ENCODE measurements around the gene CSMD2. TPM values are rescaled to one million over a fixed set of nuclear protein-coding genes. Genes with fewer than 3 reads are reported as not detected.

CSMD2 gene
- total RNA-seq, 5 donors from 2014 or later (not counting 1 experiment from before 2014, with no cell fraction given), result 0.03 TPM; not detected in 4

GRCh38 chr1:33471416-33471815 lies 693.6 kb downstream of the CSMD2 start:
- H3K27ac Mint-ChIP-seq, result peak overlapping the region in 1 of 2 donors; percentile 95
- DNase-seq (no peak), ATAC-seq (replicated peaks in 1 of 4) (no peak)
- Histone ChIP-seq H3K36me3 (ENCODE audit: control insufficient read depth in 2 of 2, extremely low read depth in 1 of 2, insufficient read depth in 1 of 2, low read length in 1 of 2) (no peaks in the 10 kb centered on the region), H3K27me3 (replicated peaks in 1 of 2; ENCODE audit: control insufficient read depth in 2 of 2, extremely low read depth in 1 of 2, insufficient read depth in 2 of 2, low read length in 1 of 2) (no peaks in the 10 kb centered on the region), H3K27ac (ENCODE audit: low read length) (peak overlapping the region; percentile 21), H3K4me3 (ENCODE audit: control insufficient read depth in 1 of 2, extremely low read depth in 1 of 2, low read length in 1 of 2) (no peak overlapping the region), H3K9me3 (no peaks in the 10 kb centered on the region), H3K4me1 (ENCODE audit: control insufficient read depth in 1 of 2, extremely low read depth in 1 of 2, insufficient read depth in 2 of 2, low read length in 2 of 2) (peaks cover 5 to 24% of the 10 kb centered on the region in 2 experiments)
- WGBS (ENCODE audit: insufficient coverage), result 100% methylated on average over 1 of the region's 4 CpGs
- H3K9me3 Mint-ChIP-seq, result no peaks in the 10 kb centered on the region
- H3K27me3 Mint-ChIP-seq, result no peaks in the 10 kb centered on the region
- peak overlapping the region in 2 of 3 donors; percentile 79 to 89 for H3K4me3 Mint-ChIP-seq
- H3K36me3 Mint-ChIP-seq, result no peaks in the 10 kb centered on the region
- ChIA-PET CTCF (interaction anchor here (0.6 to 1.2 kb wide), 6 partner anchors 40 to 573 kb away, joined by 3 to 7 read pairs (median 4); no protein-coding TSS in a partner anchor), POLR2A (no interaction called here)
- peaks cover 29 to 38% (median 31%) of the 10 kb centered on the region in 3 donors for H3K4me1 Mint-ChIP-seq

GRCh38 chr1:33470495-33471012 lies 694.5 kb downstream of the CSMD2 start:
- Histone ChIP-seq H3K27ac (ENCODE audit: low read length) (no peak overlapping the region), H3K9me3 (no peaks in the 10 kb centered on the region), H3K4me1 (ENCODE audit: control insufficient read depth in 1 of 2, extremely low read depth in 1 of 2, insufficient read depth in 2 of 2, low read length in 2 of 2) (peaks cover 5 to 24% of the 10 kb centered on the region in 2 experiments), H3K4me3 (ENCODE audit: control insufficient read depth in 1 of 2, extremely low read depth in 1 of 2, low read length in 1 of 2) (no peak overlapping the region), H3K36me3 (ENCODE audit: control insufficient read depth in 2 of 2, extremely low read depth in 1 of 2, insufficient read depth in 1 of 2, low read length in 1 of 2) (no peaks in the 10 kb centered on the region), H3K27me3 (replicated peaks in 1 of 2; ENCODE audit: control insufficient read depth in 2 of 2, extremely low read depth in 1 of 2, insufficient read depth in 2 of 2, low read length in 1 of 2) (no peaks in the 10 kb centered on the region)
- POLR2A ChIA-PET, result no interaction called here
- ATAC-seq (replicated peaks in 1 of 4) (peak; percentile 30 to 47 (median 36)), DNase-seq (peak in 32 of 35 experiments; percentile 14 to 73 (median 41))
- Mint-ChIP-seq H3K9me3 (no peaks in the 10 kb centered on the region), H3K27me3 (no peaks in the 10 kb centered on the region), H3K4me1 (peaks cover 29 to 38% (median 31%) of the 10 kb centered on the region in 3 donors), H3K36me3 (no peaks in the 10 kb centered on the region), H3K4me3 (peak overlapping the region; percentile 15 to 26 (median 18)), H3K27ac (no peak overlapping the region)
- WGBS (ENCODE audit: insufficient coverage), result 2% methylated on average over 8 of the region's 11 CpGs
- CTCF ChIA-PET, result interaction anchor here (0.8 to 1.1 kb wide), 3 partner anchors 38 to 175 kb away, joined by 3 to 7 read pairs (median 3); no protein-coding TSS in a partner anchor

- Mint-ChIP-seq H3K4me1 (peaks cover 29 to 38% (median 31%) of the 10 kb centered on the region in 3 donors), H3K27ac (no peak overlapping the region), H3K9me3 (no peaks in the 10 kb centered on the region), H3K36me3 (no peaks in the 10 kb centered on the region), H3K27me3 (no peaks in the 10 kb centered on the region), H3K4me3 (no peak overlapping the region)
- H3K36me3 ChIP-seq (ENCODE audit: control insufficient read depth in 2 of 2, extremely low read depth in 1 of 2, insufficient read depth in 1 of 2, low read length in 1 of 2), result no peaks in the 10 kb centered on the region
- CTCF ChIA-PET, result interaction anchor here (0.8 to 1.0 kb wide), 2 partner anchors 30 to 37 kb away, joined by 3 read pairs; no protein-coding TSS in a partner anchor
- WGBS (ENCODE audit: insufficient coverage), result no CpG with 5 or more reads among the region's 2 CpGs
- ATAC-seq (replicated peaks in 1 of 4) (no peak), DNase-seq (no peak)
- no peak overlapping the region for H3K4me3 ChIP-seq (ENCODE audit: control insufficient read depth in 1 of 2, extremely low read depth in 1 of 2, low read length in 1 of 2)
- H3K4me1 ChIP-seq (ENCODE audit: control insufficient read depth in 1 of 2, extremely low read depth in 1 of 2, insufficient read depth in 2 of 2, low read length in 2 of 2), result peaks cover 5 to 24% of the 10 kb centered on the region in 2 experiments
- no peaks in the 10 kb centered on the region for H3K27me3 ChIP-seq (replicated peaks in 1 of 2; ENCODE audit: control insufficient read depth in 2 of 2, extremely low read depth in 1 of 2, insufficient read depth in 2 of 2, low read length in 1 of 2)
- H3K27ac ChIP-seq (ENCODE audit: low read length), result no peak overlapping the region
- POLR2A ChIA-PET, result no interaction called here
- H3K9me3 ChIP-seq, result no peaks in the 10 kb centered on the region
These were observed 695.3 kb downstream of the CSMD2 start for GRCh38 chr1:33469691-33470090.

- no peaks in the 10 kb centered on the region for H3K27me3 ChIP-seq (replicated peaks in 1 of 2; ENCODE audit: control insufficient read depth in 2 of 2, extremely low read depth in 1 of 2, insufficient read depth in 2 of 2, low read length in 1 of 2)
- H3K9me3 ChIP-seq, result no peaks in the 10 kb centered on the region
- no peaks in the 10 kb centered on the region for H3K36me3 Mint-ChIP-seq
- no peaks in the 10 kb centered on the region for H3K9me3 Mint-ChIP-seq
- POLR2A ChIA-PET, result no interaction called here
- no peak overlapping the region for H3K4me3 Mint-ChIP-seq
- peaks cover 29 to 38% (median 31%) of the 10 kb centered on the region in 3 donors for H3K4me1 Mint-ChIP-seq
- H3K4me3 ChIP-seq (ENCODE audit: control insufficient read depth in 1 of 2, extremely low read depth in 1 of 2, low read length in 1 of 2), result no peak overlapping the region
- no peak overlapping the region for H3K27ac ChIP-seq (ENCODE audit: low read length)
- DNase-seq (no peak), ATAC-seq (replicated peaks in 1 of 4) (no peak)
- 100% methylated on average over 2 of the region's 3 CpGs for WGBS (ENCODE audit: insufficient coverage)
- H3K4me1 ChIP-seq (ENCODE audit: control insufficient read depth in 1 of 2, extremely low read depth in 1 of 2, insufficient read depth in 2 of 2, low read length in 2 of 2), result peaks cover 5 to 24% of the 10 kb centered on the region in 2 experiments
- CTCF ChIA-PET, result interaction anchor here in 1 of 2 donors (1.0 kb wide), 1 partner anchor 29 kb away, joined by 3 read pairs; no protein-coding TSS in a partner anchor
- H3K27ac Mint-ChIP-seq, result no peak overlapping the region
- no peaks in the 10 kb centered on the region for H3K36me3 ChIP-seq (ENCODE audit: control insufficient read depth in 2 of 2, extremely low read depth in 1 of 2, insufficient read depth in 1 of 2, low read length in 1 of 2)
- H3K27me3 Mint-ChIP-seq, result no peaks in the 10 kb centered on the region
These were observed 696.1 kb downstream of the CSMD2 start for GRCh38 chr1:33468967-33469366.

- ChIA-PET CTCF (no interaction called here), POLR2A (no interaction called here)
- Histone ChIP-seq H3K36me3 (ENCODE audit: control insufficient read depth in 2 of 2, extremely low read depth in 1 of 2, insufficient read depth in 1 of 2, low read length in 1 of 2) (no peaks in the 10 kb centered on the region), H3K9me3 (no peaks in the 10 kb centered on the region), H3K4me3 (ENCODE audit: control insufficient read depth in 1 of 2, extremely low read depth in 1 of 2, low read length in 1 of 2) (no peak overlapping the region), H3K4me1 (ENCODE audit: control insufficient read depth in 1 of 2, extremely low read depth in 1 of 2, insufficient read depth in 2 of 2, low read length in 2 of 2) (peaks cover 5 to 24% of the 10 kb centered on the region in 2 experiments), H3K27me3 (replicated peaks in 1 of 2; ENCODE audit: control insufficient read depth in 2 of 2, extremely low read depth in 1 of 2, insufficient read depth in 2 of 2, low read length in 1 of 2) (no peaks in the 10 kb centered on the region), H3K27ac (ENCODE audit: low read length) (no peak overlapping the region)
- Mint-ChIP-seq H3K9me3 (no peaks in the 10 kb centered on the region), H3K36me3 (no peaks in the 10 kb centered on the region), H3K4me3 (no peak overlapping the region), H3K27me3 (no peaks in the 10 kb centered on the region), H3K27ac (no peak overlapping the region), H3K4me1 (peaks cover 28 to 35% (median 29%) of the 10 kb centered on the region in 3 donors)
- 88% methylated on average over 3 of the region's 4 CpGs for WGBS (ENCODE audit: insufficient coverage)
- no peak for ATAC-seq (replicated peaks in 1 of 4)
- DNase-seq, result no peak
These were observed 696.5 kb downstream of the CSMD2 start for GRCh38 chr1:33468531-33468930.

- Histone ChIP-seq H3K27ac (ENCODE audit: low read length) (no peak overlapping the region), H3K36me3 (ENCODE audit: control insufficient read depth in 2 of 2, extremely low read depth in 1 of 2, insufficient read depth in 1 of 2, low read length in 1 of 2) (no peaks in the 10 kb centered on the region), H3K9me3 (no peaks in the 10 kb centered on the region), H3K4me3 (ENCODE audit: control insufficient read depth in 1 of 2, extremely low read depth in 1 of 2, low read length in 1 of 2) (no peak overlapping the region), H3K4me1 (ENCODE audit: control insufficient read depth in 1 of 2, extremely low read depth in 1 of 2, insufficient read depth in 2 of 2, low read length in 2 of 2) (peaks cover 5 to 23% of the 10 kb centered on the region in 2 experiments), H3K27me3 (replicated peaks in 1 of 2; ENCODE audit: control insufficient read depth in 2 of 2, extremely low read depth in 1 of 2, insufficient read depth in 2 of 2, low read length in 1 of 2) (no peaks in the 10 kb centered on the region)
- POLR2A ChIA-PET, result no interaction called here
- CTCF ChIA-PET, result no interaction called here
- Mint-ChIP-seq H3K27me3 (no peaks in the 10 kb centered on the region), H3K4me3 (no peak overlapping the region), H3K4me1 (peaks cover 23 to 30% (median 24%) of the 10 kb centered on the region in 3 donors), H3K27ac (no peak overlapping the region), H3K36me3 (no peaks in the 10 kb centered on the region), H3K9me3 (no peaks in the 10 kb centered on the region)
- no peak for ATAC-seq (replicated peaks in 1 of 4)
- no peak for DNase-seq
- WGBS (ENCODE audit: insufficient coverage), result 67% methylated on average over 3 of the region's 4 CpGs
These were observed 697.0 kb downstream of the CSMD2 start for GRCh38 chr1:33468011-33468410.
